Tibial nerve (tissue), 4 donors: Measurements from ENCODE around the gene COA6. TPM values are rescaled to one million over a fixed set of nuclear protein-coding genes. Genes with fewer than 3 reads are reported as not detected.

Experiments used
- total RNA-seq, 4 donors: library from RNA; depleted of rRNA; stranded (reverse); fragments of >200 nt; gene quantifications; one replicate each; pipeline ENCODE4 v1.1.0, GENCODE V29; 2016

The COA6 gene
- total RNA-seq, 4 donors from 2014 or later = 11.1 to 25.6 (median 18.6) TPM

Other genes starting within 250 kb of the COA6 start
- gene TARBP1, start 105.7 kb downstream of the COA6 start, total RNA-seq = 10 to 100 TPM; 24.9 to 48.9 (median 34.4) TPM
- gene IRF2BP2, start 236.7 kb downstream of the COA6 start, total RNA-seq = 100 to 1,000 TPM in 1 of 4 donors, 10 to 100 TPM in 3; 71.4 to 107 (median 93.8) TPM